Brain microvascular endothelial cell (primary cell): ENCODE measurements around the gene PNKD.

Source experiments
- DNase-seq: peaks from one replicate; pipeline ENCODE4 v3.0.0-alpha.2; 2020
- H3K27ac ChIP-seq: fragments of 250-450 bp; sonication (Bioruptor Pico); 2 replicates; pipeline ENCODE4 v1.5.1; 2020; ENCODE audit warnings: mild to moderate bottlenecking, moderate library complexity
- H3K27me3 ChIP-seq: fragments of 250-450 bp; sonication (Bioruptor Pico); replicated peaks from 2 replicates; pipeline ENCODE4 v1.5.1; 2020; ENCODE audit warnings: mild to moderate bottlenecking
- H3K36me3 ChIP-seq: fragments of 250-450 bp; sonication (Bioruptor Pico); replicated peaks from 2 replicates; pipeline ENCODE4 v1.5.1; 2020; ENCODE audit warnings: mild to moderate bottlenecking
- H3K4me3 ChIP-seq: 2 replicates; pipeline ENCODE4 v1.5.1; 2011; ENCODE audit warnings: low read depth, mild to moderate bottlenecking, control low read depth, low read length, moderate library complexity
- in situ Hi-C: cut with HindIII; loops from 2 replicates; pipeline ENCODE4 v1.10.0; 2017; ENCODE audit warnings: low sequenced_read_pairs, low pct_ligation_motif_present
- TF ChIP-seq, protein P1 (sequence below): IDR thresholded peaks from 2 replicates; pipeline ENCODE4 v1.5.1; 2011; ENCODE audit warnings: low read depth, mild to moderate bottlenecking, moderate library complexity, low read length, control low read depth, inconsistent platforms; ENCODE audit errors: missing control alignments

The PNKD gene

DNA sequence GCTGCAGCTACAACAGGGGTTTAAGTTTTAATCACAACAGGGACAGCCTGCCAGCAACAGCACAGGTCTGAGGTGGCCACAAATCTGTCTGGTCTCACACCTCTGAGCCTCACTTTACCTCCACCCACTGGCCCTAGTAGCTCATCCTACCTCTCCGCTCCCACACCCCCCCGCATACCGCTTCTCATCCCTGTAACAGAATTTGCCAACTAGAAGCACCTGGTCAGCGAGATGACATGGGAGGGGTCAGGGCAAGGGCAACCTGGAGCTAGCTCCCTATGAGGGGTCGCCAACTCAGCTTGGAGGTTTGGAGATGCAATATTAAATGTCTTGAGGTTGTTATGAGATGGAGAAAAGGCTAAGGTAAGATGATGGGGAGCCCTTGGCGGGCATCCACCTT lies 93.9 kb downstream of the PNKD start:
- TF ChIP-seq, protein P1, sequence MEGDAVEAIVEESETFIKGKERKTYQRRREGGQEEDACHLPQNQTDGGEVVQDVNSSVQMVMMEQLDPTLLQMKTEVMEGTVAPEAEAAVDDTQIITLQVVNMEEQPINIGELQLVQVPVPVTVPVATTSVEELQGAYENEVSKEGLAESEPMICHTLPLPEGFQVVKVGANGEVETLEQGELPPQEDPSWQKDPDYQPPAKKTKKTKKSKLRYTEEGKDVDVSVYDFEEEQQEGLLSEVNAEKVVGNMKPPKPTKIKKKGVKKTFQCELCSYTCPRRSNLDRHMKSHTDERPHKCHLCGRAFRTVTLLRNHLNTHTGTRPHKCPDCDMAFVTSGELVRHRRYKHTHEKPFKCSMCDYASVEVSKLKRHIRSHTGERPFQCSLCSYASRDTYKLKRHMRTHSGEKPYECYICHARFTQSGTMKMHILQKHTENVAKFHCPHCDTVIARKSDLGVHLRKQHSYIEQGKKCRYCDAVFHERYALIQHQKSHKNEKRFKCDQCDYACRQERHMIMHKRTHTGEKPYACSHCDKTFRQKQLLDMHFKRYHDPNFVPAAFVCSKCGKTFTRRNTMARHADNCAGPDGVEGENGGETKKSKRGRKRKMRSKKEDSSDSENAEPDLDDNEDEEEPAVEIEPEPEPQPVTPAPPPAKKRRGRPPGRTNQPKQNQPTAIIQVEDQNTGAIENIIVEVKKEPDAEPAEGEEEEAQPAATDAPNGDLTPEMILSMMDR: no peak

GRCh38 chr2:218366621-218367414 lies 96.5 kb downstream of the PNKD start:
- no peaks in the 10 kb centered on the region for H3K27me3 ChIP-seq
- no peak overlapping the region for H3K27ac ChIP-seq
- in situ Hi-C loops: no loop called here
- TF ChIP-seq, protein P1: no peak
- no peak for DNase-seq
- no peaks in the 10 kb centered on the region for H3K36me3 ChIP-seq
- H3K4me3 ChIP-seq: peak overlapping the region; percentile 52

More for the DNA sequence above, 93.9 kb downstream of the PNKD start:
- no peak for DNase-seq
- Histone ChIP-seq H3K36me3 (no peaks in the 10 kb centered on the region), H3K4me3 (no peak overlapping the region), H3K27me3 (no peaks in the 10 kb centered on the region), H3K27ac (no peak overlapping the region)
- in situ Hi-C loops: no loop called here

DNA sequence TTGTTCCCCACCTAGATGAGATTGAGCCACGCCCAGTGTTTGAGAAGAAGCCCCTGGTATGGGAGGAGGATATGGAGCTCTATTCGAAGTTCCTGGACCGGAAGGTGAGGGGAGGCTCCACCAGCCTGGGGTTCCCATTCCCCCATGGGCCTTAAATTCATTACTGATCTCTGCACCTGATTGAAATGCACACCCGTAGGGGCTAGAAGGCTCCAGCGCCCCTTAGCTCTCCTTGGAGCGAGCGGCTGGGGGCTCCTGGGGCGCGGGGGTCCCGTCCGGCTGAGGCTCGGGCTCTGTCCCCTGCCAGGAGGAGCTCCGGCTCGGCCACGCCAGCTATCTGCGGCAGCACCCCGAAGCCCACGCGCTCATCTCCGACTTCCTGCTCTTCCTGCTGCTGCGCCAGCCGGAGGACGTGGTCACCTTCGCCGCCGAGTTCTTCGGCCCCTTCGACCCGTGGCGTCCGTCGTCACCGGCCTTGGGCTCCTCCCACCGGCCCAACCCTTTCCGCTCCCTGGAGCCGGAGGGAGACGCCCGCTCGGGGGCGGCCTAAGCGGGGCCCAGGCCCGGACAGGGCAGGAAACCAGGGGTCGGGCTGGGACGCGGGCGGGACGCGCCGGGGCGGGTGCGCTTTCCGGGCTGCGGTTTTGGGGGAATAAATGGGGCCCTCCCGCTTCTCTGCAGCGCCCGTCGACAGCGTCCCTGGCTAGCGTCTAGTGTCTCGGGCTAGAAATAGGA lies 97.3 kb downstream of the PNKD start:
- H3K4me3 ChIP-seq: peak overlapping the region; percentile 52
- H3K27ac ChIP-seq: peak overlapping the region; percentile 4
- peak; percentile 27 for DNase-seq
- H3K36me3 ChIP-seq: no peaks in the 10 kb centered on the region
- TF ChIP-seq, protein P1: no peak
- in situ Hi-C loops: no loop called here
- no peaks in the 10 kb centered on the region for H3K27me3 ChIP-seq

DNA sequence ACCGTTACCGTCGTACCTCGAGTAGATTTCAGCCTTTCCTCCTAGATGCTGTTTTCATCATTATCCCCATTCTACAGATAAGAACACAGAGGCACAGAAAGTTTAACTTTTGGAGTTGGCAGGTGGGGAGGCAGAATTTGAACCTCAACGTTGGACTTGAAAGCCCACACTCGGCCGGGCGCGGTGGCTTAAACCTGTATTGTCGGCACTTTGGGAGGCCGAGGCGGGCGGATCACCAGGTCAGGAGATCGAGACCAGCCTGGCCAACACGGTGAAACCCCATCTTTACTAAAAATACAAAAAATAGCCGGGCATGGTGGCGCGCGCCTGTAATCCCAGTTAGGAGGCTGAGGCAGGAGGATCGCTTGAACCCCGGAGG lies 97.8 kb downstream of the PNKD start:
- Histone ChIP-seq H3K27me3 (no peaks in the 10 kb centered on the region), H3K36me3 (no peaks in the 10 kb centered on the region), H3K4me3 (peak overlapping the region; percentile 52), H3K27ac (no peak overlapping the region)
- no peak for DNase-seq
- TF ChIP-seq, protein P1: no peak
- in situ Hi-C loops: no loop called here

DNA sequence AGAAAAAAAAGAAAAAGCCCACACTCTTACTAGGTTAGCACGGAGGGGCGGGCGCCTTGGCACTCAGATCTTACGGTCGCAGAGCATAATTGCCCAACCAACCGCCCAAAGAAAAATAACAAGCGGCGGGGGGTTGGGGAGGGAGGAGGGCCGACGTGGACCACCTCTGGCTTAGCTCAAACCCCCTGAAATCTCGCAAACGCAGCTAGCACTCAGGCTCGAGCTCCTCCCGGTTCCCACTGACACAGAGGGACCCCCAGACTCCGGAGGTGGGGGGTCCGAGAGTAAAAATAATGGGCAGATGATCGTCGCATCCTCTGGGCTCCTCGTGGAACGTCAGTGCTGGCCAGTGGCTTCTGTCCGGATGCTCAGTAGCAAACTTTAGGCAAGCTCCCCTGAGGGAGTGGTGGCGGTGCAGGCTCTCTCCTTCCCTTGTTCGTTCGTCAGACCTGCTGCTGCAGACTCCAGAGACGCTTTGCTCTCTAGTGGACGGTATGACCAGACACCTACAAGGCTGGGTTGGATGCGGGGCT lies 98.4 kb downstream of the PNKD start:
- in situ Hi-C loops: no loop called here
- H3K27ac ChIP-seq: no peak overlapping the region
- TF ChIP-seq, protein P1: no peak
- no peaks in the 10 kb centered on the region for H3K27me3 ChIP-seq
- no peak for DNase-seq
- peak overlapping the region; percentile 12 for H3K4me3 ChIP-seq
- no peaks in the 10 kb centered on the region for H3K36me3 ChIP-seq
